ENCODE measurements around the gene ACTA2. TPM values are rescaled to one million over a fixed set of nuclear protein-coding genes. Genes with fewer than 3 reads are reported as not detected.

ACTA2 gene
- total RNA-seq, 6 experiments from 2014 or later = 15.0 to 127 (median 80.7) TPM

DNA sequence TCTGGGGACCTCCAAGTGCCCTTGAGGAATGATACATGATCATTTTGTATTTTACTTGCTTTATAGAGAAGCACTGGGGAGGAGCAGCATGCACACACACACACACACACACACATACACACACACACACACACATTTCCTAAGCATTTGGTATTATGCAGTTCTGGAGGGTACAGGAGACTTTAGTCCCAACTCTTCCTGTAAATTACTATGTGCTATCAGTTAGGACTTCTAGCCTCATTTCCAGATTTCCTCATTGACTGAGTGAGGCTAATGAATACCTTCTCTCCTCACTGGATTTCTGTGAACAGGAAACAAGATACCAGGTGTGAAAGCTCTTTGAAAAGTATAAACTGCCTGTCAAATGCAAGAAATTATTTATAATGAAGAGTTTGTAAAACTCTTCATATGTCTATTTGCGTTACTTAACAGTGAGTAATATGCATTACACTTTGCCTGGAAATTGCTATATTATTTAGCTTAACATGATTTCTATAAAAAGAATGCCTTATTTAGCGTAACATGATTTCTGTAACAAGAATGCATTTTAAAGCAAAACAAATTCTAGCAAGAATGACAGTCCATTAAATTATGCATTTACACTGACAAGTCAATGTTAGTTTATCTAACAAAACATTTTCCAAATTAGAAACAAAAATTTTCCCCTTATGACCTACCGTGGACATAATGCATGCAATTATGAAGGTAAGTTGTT is 34.2 kb downstream of the ACTA2 start:
- DNase-seq (no peak), ATAC-seq (no peak)
- Histone ChIP-seq H3K27me3 (no peaks in the 10 kb centered on the region), H3K9me3 (no peaks in the 10 kb centered on the region), H3K36me3 (no peaks in the 10 kb centered on the region), H3K27ac (no peak overlapping the region), H3K4me3 (no peak overlapping the region), H3K4me1 (no peaks in the 10 kb centered on the region)
- no peak for TF ChIP-seq POLR2A (IDR thresholded peaks at IDR 0.05)
- TF ChIP-seq, protein P1, sequence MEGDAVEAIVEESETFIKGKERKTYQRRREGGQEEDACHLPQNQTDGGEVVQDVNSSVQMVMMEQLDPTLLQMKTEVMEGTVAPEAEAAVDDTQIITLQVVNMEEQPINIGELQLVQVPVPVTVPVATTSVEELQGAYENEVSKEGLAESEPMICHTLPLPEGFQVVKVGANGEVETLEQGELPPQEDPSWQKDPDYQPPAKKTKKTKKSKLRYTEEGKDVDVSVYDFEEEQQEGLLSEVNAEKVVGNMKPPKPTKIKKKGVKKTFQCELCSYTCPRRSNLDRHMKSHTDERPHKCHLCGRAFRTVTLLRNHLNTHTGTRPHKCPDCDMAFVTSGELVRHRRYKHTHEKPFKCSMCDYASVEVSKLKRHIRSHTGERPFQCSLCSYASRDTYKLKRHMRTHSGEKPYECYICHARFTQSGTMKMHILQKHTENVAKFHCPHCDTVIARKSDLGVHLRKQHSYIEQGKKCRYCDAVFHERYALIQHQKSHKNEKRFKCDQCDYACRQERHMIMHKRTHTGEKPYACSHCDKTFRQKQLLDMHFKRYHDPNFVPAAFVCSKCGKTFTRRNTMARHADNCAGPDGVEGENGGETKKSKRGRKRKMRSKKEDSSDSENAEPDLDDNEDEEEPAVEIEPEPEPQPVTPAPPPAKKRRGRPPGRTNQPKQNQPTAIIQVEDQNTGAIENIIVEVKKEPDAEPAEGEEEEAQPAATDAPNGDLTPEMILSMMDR (IDR thresholded peaks at IDR 0.05) = no peak
- WGBS (ENCODE audit: insufficient coverage, low coverage, low lambda C conversion rate, missing lambda C conversion rate) = 93% methylated on average over 3 of the region's 3 CpGs
- intact Hi-C loops (cut with DNase I) = no loop called here

DNA sequence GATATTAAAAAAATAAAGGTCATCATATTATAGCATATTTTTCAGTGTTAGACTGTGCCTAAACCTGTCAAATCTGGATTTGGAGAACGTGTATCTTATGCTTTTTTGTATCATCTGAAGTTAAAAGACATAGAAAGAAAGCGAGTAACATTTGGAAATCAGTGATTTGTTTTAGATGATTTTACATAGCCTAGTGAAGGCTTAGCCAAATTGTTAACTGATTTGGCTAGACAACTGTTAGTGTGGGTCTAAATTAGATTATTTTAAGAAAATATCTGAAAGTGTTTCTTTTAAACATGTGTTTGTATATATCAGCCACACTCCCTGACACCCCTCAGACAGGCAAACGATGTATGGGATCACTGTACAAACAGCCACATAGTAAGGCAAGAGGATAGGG is 35.6 kb downstream of the ACTA2 start:
- intact Hi-C loops (cut with DNase I) = no loop called here
- TF ChIP-seq, protein P1 (IDR thresholded peaks at IDR 0.05) = no peak
- TF ChIP-seq POLR2A (IDR thresholded peaks at IDR 0.05) = no peak

DNA sequence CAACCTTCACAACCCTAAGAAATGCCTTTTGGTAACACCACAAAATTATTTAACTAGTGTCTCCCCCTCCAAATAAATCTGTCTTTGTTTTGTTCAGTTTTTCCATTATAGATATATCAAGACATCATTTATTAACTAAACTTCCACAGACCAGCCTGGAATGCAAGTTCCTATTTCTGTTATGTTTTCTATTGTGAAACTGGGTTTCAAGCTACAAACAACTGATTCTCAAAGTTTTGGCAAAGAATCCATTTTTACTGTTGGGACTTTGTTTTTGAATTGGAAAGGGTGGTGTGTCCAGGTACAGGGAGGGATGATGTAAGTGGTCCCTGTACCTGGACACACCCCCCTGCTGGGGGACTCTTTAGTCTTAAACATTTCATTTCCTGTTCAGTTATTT is 36.3 kb downstream of the ACTA2 start:
- H3K27ac ChIP-seq = no peak overlapping the region
- H3K4me3 ChIP-seq = no peak overlapping the region
- intact Hi-C loops (cut with DNase I) = no loop called here
- TF ChIP-seq, protein P1 (IDR thresholded peaks at IDR 0.05) = no peak
- TF ChIP-seq POLR2A (IDR thresholded peaks at IDR 0.05) = no peak
- H3K4me1 ChIP-seq = no peaks in the 10 kb centered on the region
- no peak for DNase-seq
- no peaks in the 10 kb centered on the region for H3K36me3 ChIP-seq
- ATAC-seq = no peak
- H3K27me3 ChIP-seq = no peaks in the 10 kb centered on the region
- no peaks in the 10 kb centered on the region for H3K9me3 ChIP-seq

More for the DNA sequence above, 35.6 kb downstream of the ACTA2 start:
- Histone ChIP-seq H3K36me3 (no peaks in the 10 kb centered on the region), H3K27ac (no peak overlapping the region), H3K4me1 (no peaks in the 10 kb centered on the region), H3K9me3 (no peaks in the 10 kb centered on the region), H3K4me3 (no peak overlapping the region), H3K27me3 (no peaks in the 10 kb centered on the region)
- ATAC-seq (no peak), DNase-seq (no peak)
- WGBS (ENCODE audit: insufficient coverage, low coverage, low lambda C conversion rate, missing lambda C conversion rate) = 90% methylated on average over 3 of the region's 3 CpGs

DNA sequence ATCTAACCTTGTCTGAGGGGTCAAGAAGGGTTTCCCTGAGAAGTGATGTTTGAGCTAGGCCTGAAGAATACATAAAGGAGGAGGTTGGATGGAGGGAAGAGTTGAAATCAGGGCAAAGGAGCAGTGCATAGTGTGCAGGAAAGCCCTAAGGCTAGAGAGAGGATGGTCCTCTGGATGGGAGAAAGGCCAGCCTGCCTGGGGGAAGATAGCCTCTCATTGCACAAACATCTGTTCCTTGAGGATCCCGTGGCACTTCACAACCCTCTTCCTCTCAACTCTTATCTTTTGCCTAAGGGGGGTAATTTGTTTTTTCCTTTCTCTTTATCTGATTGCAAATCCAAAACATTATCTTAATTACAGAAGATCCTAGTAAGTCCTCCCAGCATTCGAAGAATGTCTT is 36.8 kb downstream of the ACTA2 start:
- 79% methylated on average over 2 of the region's 2 CpGs for WGBS (ENCODE audit: insufficient coverage, low coverage, low lambda C conversion rate, missing lambda C conversion rate)

More for the DNA sequence above, 36.8 kb downstream of the ACTA2 start:
- intact Hi-C loops (cut with DNase I) = no loop called here
- Histone ChIP-seq H3K36me3 (no peaks in the 10 kb centered on the region), H3K27ac (no peak overlapping the region), H3K27me3 (no peaks in the 10 kb centered on the region), H3K9me3 (no peaks in the 10 kb centered on the region), H3K4me3 (no peak overlapping the region), H3K4me1 (no peaks in the 10 kb centered on the region)
- ATAC-seq = no peak
- TF ChIP-seq, protein P1 (IDR thresholded peaks at IDR 0.05) = no peak
- no peak for TF ChIP-seq POLR2A (IDR thresholded peaks at IDR 0.05)
- no peak for DNase-seq
